B cell (primary cell): ENCODE results near the gene SLC44A4. TPM values are rescaled to one million over a fixed set of nuclear protein-coding genes. Genes with fewer than 3 reads are reported as not detected.

Experiments used
- ATAC-seq: fragments of 200-7000 bp; cut with Tn5 transposase; one replicate; pipeline ENCODE4 v1.10.0; 2021; ENCODE audit warnings: low read depth, mild to moderate bottlenecking, moderate number of reproducible peaks, moderate library complexity
- CTCF ChIA-PET: fragments of 350-600 bp; sonication (Branson Sonifier 250); formaldehyde crosslinking; loops from one replicate; lab custom pipeline; 2021; ENCODE audit warnings: antibody characterized with exemption, inconsistent platforms; lab: Charles Lee
- POLR2A ChIA-PET: fragments of 350-600 bp; sonication (Branson Sonifier 250); formaldehyde crosslinking; loops from one replicate; lab custom pipeline; 2021; ENCODE audit warnings: antibody characterized with exemption; lab: Charles Lee
- DNase-seq: peaks from one replicate; pipeline ENCODE4 v3.0.0; 2013
- H2AFZ ChIP-seq: 2 replicates; pipeline ENCODE4 v1.6.1; 2012; ENCODE audit warnings: mild to moderate bottlenecking, low read depth, low read length; ENCODE audit not compliant: insufficient read depth, poor library complexity, severe bottlenecking
- H3K27ac ChIP-seq, 2 donors: 1 replicate in 1 of 2; 2 replicates in 1 of 2; pipeline ENCODE4 v1.5.1; 2012 to 2013; ENCODE audit warnings: low read length in 2 of 2, mild to moderate bottlenecking in 2 of 2, moderate library complexity in 1 of 2
- H3K27me3 ChIP-seq, 4 experiments: fragments of 200-600 bp in 1 of 4; sonication (generic) in 1 of 4; replicated peaks in 1 of 4; 1 replicate in 2 of 4; 2 replicates in 2 of 4; pipeline versions ENCODE4 v1.6.1 to v1.7.0; 2013 to 2016; ENCODE audit warnings: low read length in 3 of 4, mild to moderate bottlenecking in 2 of 4, mixed read lengths in 1 of 4, moderate library complexity in 1 of 4; ENCODE audit not compliant: insufficient read depth in 4 of 4, control insufficient read depth in 3 of 4; ENCODE audit errors: control extremely low read depth in 1 of 4
- H3K36me3 ChIP-seq, 2 experiments: replicated peaks in 1 of 2; 1 replicate in 1 of 2; 2 replicates in 1 of 2; pipeline versions ENCODE4 v1.6.1 to v1.7.1; 2013; ENCODE audit warnings: low read length in 1 of 2; ENCODE audit not compliant: insufficient read depth in 2 of 2, control insufficient read depth in 1 of 2; ENCODE audit errors: control extremely low read depth in 1 of 2, extremely low read depth in 1 of 2
- H3K4me1 ChIP-seq, 2 donors: fragments of 200-600 bp in 1 of 2; sonication (generic) in 1 of 2; 1 replicate in 1 of 2; 2 replicates in 1 of 2; pipeline versions ENCODE4 v1.5.1 to v1.6.1; 2013 to 2017; ENCODE audit warnings: low read length in 2 of 2; ENCODE audit not compliant: control insufficient read depth in 2 of 2, insufficient read depth in 2 of 2
- H3K4me2 ChIP-seq: replicated peaks from 2 replicates; pipeline ENCODE3; 2012; ENCODE audit warnings: mild to moderate bottlenecking, low read depth, low read length; ENCODE audit not compliant: poor library complexity, severe bottlenecking
- H3K4me3 ChIP-seq, 5 experiments: fragments of 200-600 bp in 1 of 5; sonication (generic) in 1 of 5; 1 replicate in 3 of 5; 2 replicates in 2 of 5; pipeline versions ENCODE4 v1.5.1 to v1.7.0; 2011 to 2016; ENCODE audit warnings: low read length in 4 of 5, mild to moderate bottlenecking in 4 of 5, low read depth in 2 of 5, control low read depth in 1 of 5, moderate library complexity in 1 of 5; ENCODE audit not compliant: insufficient read depth in 1 of 5; ENCODE audit errors: control extremely low read depth in 1 of 5, extremely low read depth in 1 of 5
- H3K79me2 ChIP-seq: fragments of 200-600 bp; sonication (generic); one replicate; pipeline ENCODE4 v1.6.0; 2016; ENCODE audit warnings: low read length; ENCODE audit not compliant: control insufficient read depth, insufficient read depth
- H3K9ac ChIP-seq: fragments of 200-600 bp; sonication (generic); 2 replicates; pipeline ENCODE4 v1.6.1; 2017; ENCODE audit warnings: mild to moderate bottlenecking, low read length, moderate library complexity
- H3K9me3 ChIP-seq, 3 donors: one replicate each; pipeline versions ENCODE4 v1.6.1 to v1.7.1; 2013; ENCODE audit warnings: low read length in 2 of 3; ENCODE audit not compliant: control insufficient read depth in 2 of 3, insufficient read depth in 1 of 3; ENCODE audit errors: control extremely low read depth in 1 of 3
- H4K20me1 ChIP-seq: 2 replicates; pipeline ENCODE4 v1.6.0; 2012; ENCODE audit warnings: mild to moderate bottlenecking, low read length; ENCODE audit not compliant: insufficient read depth, control insufficient read depth, poor library complexity, severe bottlenecking
- H3K27ac Mint-ChIP-seq: one replicate; pipeline ENCODE4 v1.8.0; 2021; ENCODE audit warnings: mixed read lengths
- H3K27me3 Mint-ChIP-seq: one replicate; pipeline ENCODE4 v1.8.0; 2021; ENCODE audit warnings: mixed read lengths
- H3K4me1 Mint-ChIP-seq: one replicate; pipeline ENCODE4 v1.8.0; 2021; ENCODE audit warnings: mixed read lengths
- H3K4me3 Mint-ChIP-seq: one replicate; pipeline ENCODE4 v1.8.0; 2021; ENCODE audit warnings: mixed read lengths
- H3K9me3 Mint-ChIP-seq: one replicate; pipeline ENCODE4 v1.8.0; 2022; ENCODE audit warnings: mixed read lengths; ENCODE audit not compliant: insufficient read depth
- EZH2 ChIP-seq: IDR thresholded peaks from 2 replicates; pipeline ENCODE4 v1.6.1; 2012; ENCODE audit warnings: borderline replicate concordance, low read depth, mild to moderate bottlenecking, moderate library complexity, low read length; ENCODE audit not compliant: insufficient read depth, poor library complexity, severe bottlenecking
- WGBS: methylation state at CpG from one replicate; pipeline ENCODE4 v1.1.5; 2013; ENCODE audit warnings: missing lambda C conversion rate; ENCODE audit not compliant: insufficient coverage; 5-methylcytosine and 5-hydroxymethylcytosine counted together
- intact Hi-C: fragments of 100-400 bp; cut with micrococcal nuclease; formaldehyde crosslinking; loops from one replicate; pipeline ENCODE4 v1.10.0; 2022
- polyA plus RNA-seq: library from polyadenylated mRNA; depleted of rRNA; stranded (reverse); fragments of >200 nt; gene quantifications from 2 replicates; pipeline ENCODE4 v1.2.3, GENCODE V29; 2012
- total RNA-seq, 2 donors: library from RNA; stranded (reverse); fragments of 120-200 nt in 1 of 2; gene quantifications; 1 replicate in 1 of 2; 2 replicates in 1 of 2; pipeline versions ENCODE4 v1.2.3 to v1.2.4, GENCODE V29; 2013 to 2022
- TF ChIP-seq, protein P1 (sequence below): fragments of 200-600 bp; IDR thresholded peaks from one replicate; pipeline ENCODE4 v1.8.0; 2022; ENCODE audit warnings: antibody characterized with exemption, mild to moderate bottlenecking

The SLC44A4 gene
- total and polyA plus RNA-seq, 2 donors (not counting 1 experiment from before 2014, with no cell fraction given) = not detected

DNA sequence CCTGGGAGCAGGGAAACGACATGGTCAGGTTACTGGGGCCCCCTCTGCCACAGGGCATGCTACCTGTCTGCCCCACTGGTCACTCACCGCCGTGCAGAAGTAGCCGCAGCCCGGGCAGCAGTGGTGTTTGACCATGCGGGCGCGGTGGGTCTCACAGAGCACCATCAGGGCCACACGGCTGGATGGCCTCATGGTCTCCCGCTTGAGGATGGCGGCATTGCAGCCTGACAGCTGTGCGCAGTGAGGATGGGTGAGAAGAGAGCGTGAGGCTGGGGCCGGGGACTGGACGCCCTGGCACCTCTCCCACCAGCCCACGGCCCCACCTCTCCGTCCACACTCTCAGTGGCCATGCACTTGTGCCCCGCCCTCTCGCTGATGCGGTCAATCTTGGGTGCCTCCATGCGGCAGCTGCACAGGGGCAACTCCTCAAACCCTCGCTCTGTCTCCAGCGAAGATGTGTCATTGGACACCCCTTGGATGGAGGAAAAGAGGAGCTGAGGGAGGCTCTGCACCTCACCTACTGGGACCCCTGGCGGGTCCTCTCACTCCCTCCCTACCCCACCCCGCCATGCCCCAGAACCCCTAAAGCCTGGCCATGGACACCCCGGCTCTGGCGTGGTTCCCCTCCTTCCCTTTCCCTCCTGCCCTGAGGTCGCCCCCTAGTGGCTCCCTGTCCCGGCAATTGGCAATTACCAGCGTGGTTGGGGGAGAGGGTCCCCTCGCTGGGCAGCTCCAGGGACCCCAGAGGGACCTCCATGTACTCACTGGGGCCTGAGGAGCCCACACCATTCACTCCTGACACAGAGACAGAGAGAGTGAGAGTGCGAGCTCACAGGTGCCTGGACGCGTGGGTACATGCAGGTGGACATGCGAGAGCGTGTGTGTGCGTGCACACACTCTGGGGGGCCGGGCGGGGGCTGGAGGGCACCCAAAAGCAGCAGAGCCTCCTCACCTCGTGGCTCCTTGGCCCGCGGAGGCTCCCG, 9.8 kb upstream of the SLC44A4 start:
- no peaks in the 10 kb centered on the region for H3K9me3 ChIP-seq
- H3K4me1 Mint-ChIP-seq = no peaks in the 10 kb centered on the region
- H3K27me3 Mint-ChIP-seq = no peaks in the 10 kb centered on the region
- H3K36me3 ChIP-seq = peaks cover 2 to 70% of the 10 kb centered on the region in 2 experiments
- no peak overlapping the region for H3K9ac ChIP-seq
- no peak overlapping the region for H3K4me3 Mint-ChIP-seq
- 91% methylated on average over 30 of the region's 43 CpGs for WGBS
- no peak overlapping the region for H2AFZ ChIP-seq
- no peaks in the 10 kb centered on the region for H3K79me2 ChIP-seq
- H4K20me1 ChIP-seq = peaks cover 6% of the 10 kb centered on the region
- ChIA-PET POLR2A (no interaction called here), CTCF (interaction anchor here (0.9 to 3.4 kb wide), 12 partner anchors 10 to 210 kb away, joined by 3 to 12 read pairs (median 4); partner anchors contain the start of genes MSH5 and NEU1)
- no peaks in the 10 kb centered on the region for H3K27me3 ChIP-seq
- ATAC-seq = no peak
- peak; percentile 62 for DNase-seq
- no peak for TF ChIP-seq EZH2
- TF ChIP-seq, protein P1, sequence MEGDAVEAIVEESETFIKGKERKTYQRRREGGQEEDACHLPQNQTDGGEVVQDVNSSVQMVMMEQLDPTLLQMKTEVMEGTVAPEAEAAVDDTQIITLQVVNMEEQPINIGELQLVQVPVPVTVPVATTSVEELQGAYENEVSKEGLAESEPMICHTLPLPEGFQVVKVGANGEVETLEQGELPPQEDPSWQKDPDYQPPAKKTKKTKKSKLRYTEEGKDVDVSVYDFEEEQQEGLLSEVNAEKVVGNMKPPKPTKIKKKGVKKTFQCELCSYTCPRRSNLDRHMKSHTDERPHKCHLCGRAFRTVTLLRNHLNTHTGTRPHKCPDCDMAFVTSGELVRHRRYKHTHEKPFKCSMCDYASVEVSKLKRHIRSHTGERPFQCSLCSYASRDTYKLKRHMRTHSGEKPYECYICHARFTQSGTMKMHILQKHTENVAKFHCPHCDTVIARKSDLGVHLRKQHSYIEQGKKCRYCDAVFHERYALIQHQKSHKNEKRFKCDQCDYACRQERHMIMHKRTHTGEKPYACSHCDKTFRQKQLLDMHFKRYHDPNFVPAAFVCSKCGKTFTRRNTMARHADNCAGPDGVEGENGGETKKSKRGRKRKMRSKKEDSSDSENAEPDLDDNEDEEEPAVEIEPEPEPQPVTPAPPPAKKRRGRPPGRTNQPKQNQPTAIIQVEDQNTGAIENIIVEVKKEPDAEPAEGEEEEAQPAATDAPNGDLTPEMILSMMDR = peak; percentile 77
- H3K4me2 ChIP-seq = no peak overlapping the region
- H3K4me3 ChIP-seq = no peak overlapping the region
- intact Hi-C loops = no loop called here
- H3K4me1 ChIP-seq = no peaks in the 10 kb centered on the region
- no peak overlapping the region for H3K27ac ChIP-seq
- no peaks in the 10 kb centered on the region for H3K9me3 Mint-ChIP-seq
- peak overlapping the region; percentile 32 for H3K27ac Mint-ChIP-seq
